ENCODE results near the gene TBL3.

Gene TBL3

GRCh38 chr16:2006317-2006716 is 34.5 kb downstream of the TBL3 start:
- TF ChIP-seq, protein P1, sequence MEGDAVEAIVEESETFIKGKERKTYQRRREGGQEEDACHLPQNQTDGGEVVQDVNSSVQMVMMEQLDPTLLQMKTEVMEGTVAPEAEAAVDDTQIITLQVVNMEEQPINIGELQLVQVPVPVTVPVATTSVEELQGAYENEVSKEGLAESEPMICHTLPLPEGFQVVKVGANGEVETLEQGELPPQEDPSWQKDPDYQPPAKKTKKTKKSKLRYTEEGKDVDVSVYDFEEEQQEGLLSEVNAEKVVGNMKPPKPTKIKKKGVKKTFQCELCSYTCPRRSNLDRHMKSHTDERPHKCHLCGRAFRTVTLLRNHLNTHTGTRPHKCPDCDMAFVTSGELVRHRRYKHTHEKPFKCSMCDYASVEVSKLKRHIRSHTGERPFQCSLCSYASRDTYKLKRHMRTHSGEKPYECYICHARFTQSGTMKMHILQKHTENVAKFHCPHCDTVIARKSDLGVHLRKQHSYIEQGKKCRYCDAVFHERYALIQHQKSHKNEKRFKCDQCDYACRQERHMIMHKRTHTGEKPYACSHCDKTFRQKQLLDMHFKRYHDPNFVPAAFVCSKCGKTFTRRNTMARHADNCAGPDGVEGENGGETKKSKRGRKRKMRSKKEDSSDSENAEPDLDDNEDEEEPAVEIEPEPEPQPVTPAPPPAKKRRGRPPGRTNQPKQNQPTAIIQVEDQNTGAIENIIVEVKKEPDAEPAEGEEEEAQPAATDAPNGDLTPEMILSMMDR (conservative IDR thresholded peaks at IDR 0.05; ENCODE audit: low read depth, low read length): no peak
- peaks cover 15% of the 10 kb centered on the region for H4K20me1 ChIP-seq (ENCODE audit: insufficient read depth)
- H3K27me3 ChIP-seq (ENCODE audit: insufficient read depth, low read depth): no peaks in the 10 kb centered on the region
- no peak overlapping the region for H2AFZ ChIP-seq (ENCODE audit: low read depth)
- H3K4me1 ChIP-seq (ENCODE audit: low read depth, poor library complexity, severe bottlenecking): peaks cover 23% of the 10 kb centered on the region
- no peak overlapping the region for H3K4me2 ChIP-seq
- H3K36me3 ChIP-seq (ENCODE audit: insufficient read depth): no peaks in the 10 kb centered on the region
- H3K79me2 ChIP-seq (ENCODE audit: insufficient read depth, low read depth): peaks cover 56% of the 10 kb centered on the region
- H3K4me3 ChIP-seq (IDR thresholded peaks at IDR 0.05; ENCODE audit: insufficient read depth, low read depth, low read length): no peak overlapping the region
- H3K9ac ChIP-seq: no peak overlapping the region
- no peak overlapping the region for H3K27ac ChIP-seq

DNA sequence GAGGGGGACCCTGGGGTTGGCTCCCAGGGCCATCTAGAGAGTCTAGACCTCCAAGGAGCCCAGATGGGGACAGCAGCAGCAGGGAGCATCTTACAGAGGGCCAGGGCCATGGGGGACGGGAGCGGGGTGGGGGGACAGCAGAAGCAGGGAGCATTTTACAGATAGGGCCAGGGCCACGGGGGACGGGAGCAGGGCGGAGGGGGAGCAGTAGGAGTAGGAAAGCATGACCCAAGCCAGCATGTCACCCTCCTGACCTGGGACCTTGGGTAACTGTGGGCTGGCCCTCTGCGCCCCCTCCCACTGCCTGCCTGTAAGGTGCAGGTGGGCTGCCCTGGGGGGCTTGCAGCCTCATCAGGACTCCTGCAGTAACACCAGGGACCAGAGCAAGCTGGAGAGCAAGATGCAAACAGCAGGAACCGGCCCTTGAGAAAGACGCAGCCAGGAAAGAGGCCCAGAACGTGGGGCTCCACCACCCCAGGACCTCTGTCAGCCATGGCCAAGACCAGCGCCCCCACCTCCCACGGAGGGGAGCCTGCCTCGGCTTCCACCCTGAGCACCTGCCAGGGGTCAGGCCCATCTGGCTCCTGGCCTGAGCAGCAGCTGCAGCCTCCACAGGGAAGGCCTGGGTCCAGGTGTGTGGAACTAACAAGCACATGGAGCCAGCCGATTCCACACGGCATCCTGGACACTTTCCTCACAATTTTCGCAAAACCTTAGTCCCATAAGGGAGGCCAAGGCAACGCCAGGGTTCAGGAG is 35.4 kb downstream of the TBL3 start:
- Histone ChIP-seq H4K20me1 (ENCODE audit: insufficient read depth) (peaks cover 15% of the 10 kb centered on the region), H2AFZ (ENCODE audit: low read depth) (no peak overlapping the region), H3K36me3 (ENCODE audit: insufficient read depth) (no peaks in the 10 kb centered on the region), H3K27ac (peak overlapping the region; percentile 61; the same call in 1 of the 2 replicates), H3K4me2 (peak overlapping the region; percentile 96), H3K27me3 (ENCODE audit: insufficient read depth, low read depth) (no peaks in the 10 kb centered on the region), H3K4me3 (IDR thresholded peaks at IDR 0.05; ENCODE audit: insufficient read depth, low read depth, low read length) (no peak overlapping the region), H3K4me1 (ENCODE audit: low read depth, poor library complexity, severe bottlenecking) (peaks cover 23% of the 10 kb centered on the region), H3K79me2 (ENCODE audit: insufficient read depth, low read depth) (peaks cover 56% of the 10 kb centered on the region), H3K9ac (no peak overlapping the region)
- TF ChIP-seq, protein P1 (conservative IDR thresholded peaks at IDR 0.05; ENCODE audit: low read depth, low read length): no peak

DNA sequence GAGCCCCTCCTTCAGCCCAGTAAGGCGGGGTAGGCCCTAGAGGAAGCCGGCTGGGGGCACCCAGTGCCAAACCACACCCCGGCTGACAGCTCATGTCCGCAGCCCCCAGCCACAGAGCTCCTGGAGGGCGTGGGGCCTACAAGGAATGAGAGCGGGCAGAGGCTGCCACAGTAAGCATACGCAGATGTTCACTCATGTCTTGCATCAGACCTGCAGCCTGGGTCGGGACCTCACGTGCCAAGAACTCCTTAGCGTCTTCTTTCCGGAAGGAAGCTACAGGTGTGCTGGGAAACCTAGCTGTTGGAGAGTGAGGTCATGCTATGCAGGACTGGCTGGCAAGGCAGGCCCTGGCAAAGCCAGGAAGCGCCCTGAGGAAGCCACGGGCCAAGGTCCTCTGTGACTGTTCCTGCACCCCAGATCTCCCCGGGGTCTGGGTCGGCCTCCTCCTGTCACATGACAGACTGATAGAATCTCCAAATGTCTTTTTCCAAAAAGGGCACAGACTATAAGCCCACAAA is 36.2 kb downstream of the TBL3 start:
- Histone ChIP-seq H3K4me1 (ENCODE audit: low read depth, poor library complexity, severe bottlenecking) (peaks cover 23% of the 10 kb centered on the region), H4K20me1 (ENCODE audit: insufficient read depth) (peaks cover 15% of the 10 kb centered on the region), H3K9ac (peak overlapping the region; percentile 78; the same call in 1 of the 2 replicates), H3K79me2 (ENCODE audit: insufficient read depth, low read depth) (peaks cover 56% of the 10 kb centered on the region), H2AFZ (ENCODE audit: low read depth) (no peak overlapping the region), H3K4me3 (IDR thresholded peaks at IDR 0.05; ENCODE audit: insufficient read depth, low read depth, low read length) (no peak overlapping the region), H3K27ac (peak overlapping the region; percentile 61), H3K4me2 (peak overlapping the region; percentile 96), H3K27me3 (ENCODE audit: insufficient read depth, low read depth) (no peaks in the 10 kb centered on the region), H3K36me3 (ENCODE audit: insufficient read depth) (no peaks in the 10 kb centered on the region)
- TF ChIP-seq, protein P1 (conservative IDR thresholded peaks at IDR 0.05; ENCODE audit: low read depth, low read length): no peak

DNA sequence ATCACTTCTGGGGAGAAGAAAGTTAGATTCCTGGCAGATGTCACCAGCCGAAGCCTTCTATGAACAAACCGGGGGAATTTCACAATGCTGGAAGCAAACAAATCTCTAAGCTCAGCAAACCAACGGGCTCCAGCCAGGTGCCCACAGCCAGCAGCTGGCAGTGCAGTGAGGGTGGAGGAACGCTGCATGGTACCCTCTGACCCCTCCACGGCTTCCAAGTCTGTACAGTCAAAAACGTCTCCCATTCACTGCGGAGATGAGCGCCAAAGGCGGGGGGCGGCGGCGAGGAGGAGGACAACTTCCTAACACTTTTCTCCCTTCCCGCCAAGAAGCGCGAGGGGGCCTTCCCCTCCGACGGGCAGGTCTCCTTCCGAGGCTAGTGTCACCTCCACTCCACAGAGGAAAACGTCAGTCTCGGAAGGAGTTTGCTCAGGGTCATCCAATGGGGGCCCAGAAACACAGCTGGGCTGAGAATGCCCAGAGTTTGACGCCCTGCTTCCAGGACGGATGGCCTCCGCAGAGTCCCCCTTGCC is 36.8 kb downstream of the TBL3 start:
- Histone ChIP-seq H3K27ac (peak overlapping the region; percentile 61), H3K36me3 (ENCODE audit: insufficient read depth) (no peaks in the 10 kb centered on the region), H3K4me2 (peak overlapping the region; percentile 96), H2AFZ (ENCODE audit: low read depth) (peak overlapping the region; percentile 54; the same call in 1 of the 2 replicates), H3K79me2 (ENCODE audit: insufficient read depth, low read depth) (peaks cover 51% of the 10 kb centered on the region), H3K27me3 (ENCODE audit: insufficient read depth, low read depth) (no peaks in the 10 kb centered on the region), H3K4me3 (IDR thresholded peaks at IDR 0.05; ENCODE audit: insufficient read depth, low read depth, low read length) (no peak overlapping the region), H3K9ac (peak overlapping the region; percentile 78), H3K4me1 (ENCODE audit: low read depth, poor library complexity, severe bottlenecking) (peaks cover 23% of the 10 kb centered on the region), H4K20me1 (ENCODE audit: insufficient read depth) (peaks cover 15% of the 10 kb centered on the region)
- TF ChIP-seq, protein P1 (conservative IDR thresholded peaks at IDR 0.05; ENCODE audit: low read depth, low read length): no peak

Measured in KMS-11 (cell line).